ENCODE results near the gene PRAC2. TPM values are rescaled to one million over a fixed set of nuclear protein-coding genes. Genes with fewer than 3 reads are reported as not detected.

The PRAC2 gene
- total RNA-seq, 5 donors from 2014 or later (not counting 1 experiment from before 2014, with no cell fraction given), result not detected

GRCh38 chr17:48727415-48728175, 4.6 kb downstream of the PRAC2 start:
- ChIA-PET POLR2A (no interaction called here), CTCF (interaction anchor here in 1 of 2 donors (0.5 kb wide), 1 partner anchor 115 kb away, joined by 3 read pairs; no protein-coding TSS in a partner anchor)
- Mint-ChIP-seq H3K36me3 (no peaks in the 10 kb centered on the region), H3K4me1 (peaks cover 38 to 63% (median 48%) of the 10 kb centered on the region in 3 donors), H3K27me3 (peaks cover 79 to 94% of the 10 kb centered on the region in 2 donors), H3K9me3 (no peaks in the 10 kb centered on the region), H3K4me3 (peak overlapping the region in 1 of 3 donors; percentile 77), H3K27ac (no peak overlapping the region)
- Histone ChIP-seq H3K27me3 (replicated peaks in 1 of 2; ENCODE audit: control insufficient read depth in 2 of 2, extremely low read depth in 1 of 2, insufficient read depth in 2 of 2, low read length in 1 of 2) (peaks cover 26 to 90% of the 10 kb centered on the region in 2 experiments), H3K4me3 (ENCODE audit: control insufficient read depth in 1 of 2, extremely low read depth in 1 of 2, low read length in 1 of 2) (no peak overlapping the region), H3K36me3 (ENCODE audit: control insufficient read depth in 2 of 2, extremely low read depth in 1 of 2, insufficient read depth in 1 of 2, low read length in 1 of 2) (no peaks in the 10 kb centered on the region), H3K27ac (ENCODE audit: low read length) (no peak overlapping the region), H3K9me3 (no peaks in the 10 kb centered on the region), H3K4me1 (ENCODE audit: control insufficient read depth in 1 of 2, extremely low read depth in 1 of 2, insufficient read depth in 2 of 2, low read length in 2 of 2) (peaks cover 4 to 56% of the 10 kb centered on the region in 2 experiments)
- ATAC-seq (replicated peaks in 1 of 4) (no peak), DNase-seq (no peak)
- WGBS (ENCODE audit: insufficient coverage), result 26% methylated on average over 4 of the region's 9 CpGs

- 7% methylated on average over 28 of the region's 55 CpGs for WGBS (ENCODE audit: insufficient coverage)
- H3K4me1 ChIP-seq (ENCODE audit: control insufficient read depth in 1 of 2, extremely low read depth in 1 of 2, insufficient read depth in 2 of 2, low read length in 2 of 2), result peaks cover 4 to 56% of the 10 kb centered on the region in 2 experiments
- Mint-ChIP-seq H3K9me3 (no peaks in the 10 kb centered on the region), H3K27me3 (peaks cover 84 to 92% of the 10 kb centered on the region in 2 donors), H3K36me3 (no peaks in the 10 kb centered on the region), H3K4me3 (peak within 1 kb of the TSS; percentile 29 to 77 (median 46)), H3K27ac (peak within 1 kb of the TSS in 1 of 2 donors; percentile 42), H3K4me1 (peaks cover 39 to 63% (median 48%) of the 10 kb centered on the region in 3 donors)
- DNase-seq, result peak in 22 of 35 experiments; percentile 15 to 60 (median 32)
- H3K36me3 ChIP-seq (ENCODE audit: control insufficient read depth in 2 of 2, extremely low read depth in 1 of 2, insufficient read depth in 1 of 2, low read length in 1 of 2), result no peaks in the 10 kb centered on the region
- ChIA-PET POLR2A (interaction anchor here in 1 of 2 donors (0.7 kb wide), 1 partner anchor 120 kb away, joined by 3 read pairs; no protein-coding TSS in a partner anchor), CTCF (interaction anchor here (0.5 to 1.0 kb wide), 5 partner anchors 16 to 114 kb away, joined by 3 to 4 read pairs (median 4); no protein-coding TSS in a partner anchor)
- H3K27ac ChIP-seq (ENCODE audit: low read length), result no peak within 1 kb of the TSS
- no peaks in the 10 kb centered on the region for H3K9me3 ChIP-seq
- ATAC-seq (replicated peaks in 1 of 4), result peak in 1 of 4 experiments; percentile 61
- peaks cover 30 to 90% of the 10 kb centered on the region in 2 experiments for H3K27me3 ChIP-seq (replicated peaks in 1 of 2; ENCODE audit: control insufficient read depth in 2 of 2, extremely low read depth in 1 of 2, insufficient read depth in 2 of 2, low read length in 1 of 2)
- H3K4me3 ChIP-seq (ENCODE audit: control insufficient read depth in 1 of 2, extremely low read depth in 1 of 2, low read length in 1 of 2), result peak within 1 kb of the TSS; percentile 8 to 64
Measured at GRCh38 chr17:48728232-48729231, 5.5 kb downstream of the PRAC2 start, which contains the start of gene HOXB13. Gene HOXB13 (minus strand): TSS chr17:48728750. CDS start chr17:48728593, 157 bp downstream.

- no peak for ATAC-seq (replicated peaks in 1 of 4)
- H3K36me3 Mint-ChIP-seq, result no peaks in the 10 kb centered on the region
- peaks cover 0 to 54% of the 10 kb centered on the region in 2 experiments for H3K4me1 ChIP-seq (ENCODE audit: control insufficient read depth in 1 of 2, extremely low read depth in 1 of 2, insufficient read depth in 2 of 2, low read length in 2 of 2)
- peaks cover 36 to 60% (median 45%) of the 10 kb centered on the region in 3 donors for H3K4me1 Mint-ChIP-seq
- no peak overlapping the region for H3K4me3 ChIP-seq (ENCODE audit: control insufficient read depth in 1 of 2, extremely low read depth in 1 of 2, low read length in 1 of 2)
- H3K27ac ChIP-seq (ENCODE audit: low read length), result no peak overlapping the region
- CTCF ChIA-PET, result no interaction called here
- peaks cover 83 to 92% of the 10 kb centered on the region in 2 donors for H3K27me3 Mint-ChIP-seq
- no peaks in the 10 kb centered on the region for H3K36me3 ChIP-seq (ENCODE audit: control insufficient read depth in 2 of 2, extremely low read depth in 1 of 2, insufficient read depth in 1 of 2, low read length in 1 of 2)
- peak overlapping the region in 1 of 3 donors; percentile 77 for H3K4me3 Mint-ChIP-seq
- no peak for DNase-seq
- H3K27ac Mint-ChIP-seq, result peak overlapping the region in 1 of 2 donors; percentile 42
- H3K27me3 ChIP-seq (replicated peaks in 1 of 2; ENCODE audit: control insufficient read depth in 2 of 2, extremely low read depth in 1 of 2, insufficient read depth in 2 of 2, low read length in 1 of 2), result peaks cover 31 to 90% of the 10 kb centered on the region in 2 experiments
- H3K9me3 Mint-ChIP-seq, result no peaks in the 10 kb centered on the region
- H3K9me3 ChIP-seq, result no peaks in the 10 kb centered on the region
- 10% methylated on average over 11 of the region's 19 CpGs for WGBS (ENCODE audit: insufficient coverage)
- POLR2A ChIA-PET, result no interaction called here
Measured at GRCh38 chr17:48729335-48730239, 6.6 kb downstream of the PRAC2 start.

GRCh38 chr17:48730240-48730550, 7.2 kb downstream of the PRAC2 start:
- CTCF ChIA-PET, result no interaction called here
- peaks cover 84 to 92% of the 10 kb centered on the region in 2 donors for H3K27me3 Mint-ChIP-seq
- Histone ChIP-seq H3K36me3 (ENCODE audit: control insufficient read depth in 2 of 2, extremely low read depth in 1 of 2, insufficient read depth in 1 of 2, low read length in 1 of 2) (no peaks in the 10 kb centered on the region), H3K4me1 (ENCODE audit: control insufficient read depth in 1 of 2, extremely low read depth in 1 of 2, insufficient read depth in 2 of 2, low read length in 2 of 2) (peaks cover 0 to 48% of the 10 kb centered on the region in 2 experiments), H3K4me3 (ENCODE audit: control insufficient read depth in 1 of 2, extremely low read depth in 1 of 2, low read length in 1 of 2) (no peak overlapping the region), H3K9me3 (no peaks in the 10 kb centered on the region), H3K27me3 (replicated peaks in 1 of 2; ENCODE audit: control insufficient read depth in 2 of 2, extremely low read depth in 1 of 2, insufficient read depth in 2 of 2, low read length in 1 of 2) (peaks cover 28 to 90% of the 10 kb centered on the region in 2 experiments), H3K27ac (ENCODE audit: low read length) (no peak overlapping the region)
- H3K27ac Mint-ChIP-seq, result no peak overlapping the region
- no peak for DNase-seq
- POLR2A ChIA-PET, result interaction anchor here in 1 of 2 donors (0.5 kb wide), 1 partner anchor 636 kb away, joined by 6 read pairs; no protein-coding TSS in a partner anchor
- no peaks in the 10 kb centered on the region for H3K36me3 Mint-ChIP-seq
- WGBS (ENCODE audit: insufficient coverage), result no CpG with 5 or more reads among the region's 3 CpGs
- H3K4me3 Mint-ChIP-seq, result no peak overlapping the region
- no peak for ATAC-seq (replicated peaks in 1 of 4)
- H3K4me1 Mint-ChIP-seq, result peaks cover 30 to 53% (median 40%) of the 10 kb centered on the region in 3 donors
- no peaks in the 10 kb centered on the region for H3K9me3 Mint-ChIP-seq

- POLR2A ChIA-PET, result interaction anchor here (0.6 kb wide), 3 partner anchors 55 to 868 kb away, joined by 3 read pairs; no protein-coding TSS in a partner anchor
Measured at GRCh38 chr17:48731355-48731754, 8.4 kb downstream of the PRAC2 start.

More at GRCh38 chr17:48731355-48731754, 8.4 kb downstream of the PRAC2 start:
- no peak overlapping the region for H3K27ac Mint-ChIP-seq
- Histone ChIP-seq H3K4me3 (ENCODE audit: control insufficient read depth in 1 of 2, extremely low read depth in 1 of 2, low read length in 1 of 2) (no peak overlapping the region), H3K36me3 (ENCODE audit: control insufficient read depth in 2 of 2, extremely low read depth in 1 of 2, insufficient read depth in 1 of 2, low read length in 1 of 2) (no peaks in the 10 kb centered on the region), H3K27me3 (replicated peaks in 1 of 2; ENCODE audit: control insufficient read depth in 2 of 2, extremely low read depth in 1 of 2, insufficient read depth in 2 of 2, low read length in 1 of 2) (peaks cover 33 to 88% of the 10 kb centered on the region in 2 experiments), H3K9me3 (no peaks in the 10 kb centered on the region), H3K4me1 (ENCODE audit: control insufficient read depth in 1 of 2, extremely low read depth in 1 of 2, insufficient read depth in 2 of 2, low read length in 2 of 2) (peaks cover 0 to 41% of the 10 kb centered on the region in 2 experiments), H3K27ac (ENCODE audit: low read length) (no peak overlapping the region)
- H3K36me3 Mint-ChIP-seq, result no peaks in the 10 kb centered on the region
- no peak for ATAC-seq (replicated peaks in 1 of 4)
- no peak for DNase-seq
- peaks cover 28 to 51% (median 37%) of the 10 kb centered on the region in 3 donors for H3K4me1 Mint-ChIP-seq
- no peak overlapping the region for H3K4me3 Mint-ChIP-seq
- peaks cover 87 to 92% of the 10 kb centered on the region in 2 donors for H3K27me3 Mint-ChIP-seq
- CTCF ChIA-PET, result interaction anchor here (0.7 to 1.5 kb wide), 3 partner anchors 9 to 53 kb away, joined by 3 read pairs; partner anchors contain the start of genes PRAC1 (in 1 of the 2) and PRAC2 (in 1 of the 2)
- no peaks in the 10 kb centered on the region for H3K9me3 Mint-ChIP-seq

All from T-cell (primary cell).